Body of pancreas (tissue), 4 donors: ENCODE results near the gene CRYBA2.

Experiments used
- CTCF ChIP-seq, 7 experiments: fragments of 450-650 bp in 4 of 7; fragments of 200-600 bp in 3 of 7; sonication (generic) in 3 of 7; IDR thresholded peaks; one replicate each; pipeline ENCODE4 v1.5.1; 2016 to 2019; ENCODE audit warnings: antibody characterized with exemption in 7 of 7
- POLR2A ChIP-seq, 3 donors: fragments of 450-650 bp; IDR thresholded peaks; one replicate each; pipeline ENCODE4 v1.6.1; 2016; ENCODE audit warnings: antibody characterized with exemption in 3 of 3, mild to moderate bottlenecking in 2 of 3

GRCh38 chr2:219022041-219022440 lies 28.8 kb upstream of the CRYBA2 start:
- TF ChIP-seq CTCF (IDR thresholded peaks at IDR 0.05) (no peak), POLR2A (IDR thresholded peaks at IDR 0.05) (no peak)
